ENCODE results near the gene MRPS11.
"Not testable (repeated sequence)": the region's sequence is repeated elsewhere in the genome, so short reads cannot be mapped to it uniquely, and the experiment has no call there.

The MRPS11 gene

DNA sequence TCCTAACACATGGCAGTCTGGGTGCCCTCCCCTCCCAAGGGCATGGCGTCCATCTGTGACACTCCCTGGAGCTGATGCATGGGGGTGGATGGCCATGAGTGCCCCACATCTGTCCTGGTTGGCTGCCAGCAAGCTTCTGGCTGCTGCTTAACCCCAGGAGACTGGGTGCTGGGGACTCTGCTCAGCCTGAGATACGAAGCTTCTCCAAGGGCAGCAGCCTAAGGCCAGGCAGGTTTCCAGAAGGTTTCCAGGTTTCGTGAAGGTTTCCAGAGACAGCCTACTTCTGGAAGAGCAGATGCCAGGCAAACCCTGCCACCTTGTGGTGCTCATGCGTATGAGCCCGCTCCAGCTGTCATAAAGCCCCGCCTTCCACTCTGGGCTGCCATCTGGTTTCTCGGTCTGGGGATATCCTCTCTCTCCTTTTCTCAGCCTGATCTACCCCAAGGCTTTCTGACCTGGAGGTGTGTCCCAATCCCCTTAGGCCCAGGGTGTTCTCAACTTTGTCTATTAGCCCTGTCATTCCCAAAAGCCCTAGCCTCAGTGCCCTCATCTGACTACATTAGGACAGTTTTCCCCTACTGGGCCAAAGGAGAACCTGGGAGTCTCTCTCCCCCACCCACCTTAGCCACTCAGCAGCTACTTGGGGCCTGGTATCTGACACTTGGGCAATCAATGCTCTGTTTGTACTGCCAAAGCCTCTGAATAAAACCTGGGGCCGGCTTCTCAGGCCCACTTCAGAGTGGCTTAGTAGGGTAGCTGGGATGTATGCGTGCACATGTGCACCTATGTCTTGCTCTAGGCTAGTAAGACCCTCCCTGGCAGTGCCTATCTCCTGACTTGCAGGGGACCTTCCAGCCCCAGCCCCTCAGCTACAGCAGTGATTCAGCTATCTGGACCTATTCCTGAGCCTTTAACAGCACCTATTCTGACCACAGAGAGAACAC, 12.4 kb upstream of the MRPS11 start:
- no peak for DNase-seq (ENCODE audit: low read depth)

DNA sequence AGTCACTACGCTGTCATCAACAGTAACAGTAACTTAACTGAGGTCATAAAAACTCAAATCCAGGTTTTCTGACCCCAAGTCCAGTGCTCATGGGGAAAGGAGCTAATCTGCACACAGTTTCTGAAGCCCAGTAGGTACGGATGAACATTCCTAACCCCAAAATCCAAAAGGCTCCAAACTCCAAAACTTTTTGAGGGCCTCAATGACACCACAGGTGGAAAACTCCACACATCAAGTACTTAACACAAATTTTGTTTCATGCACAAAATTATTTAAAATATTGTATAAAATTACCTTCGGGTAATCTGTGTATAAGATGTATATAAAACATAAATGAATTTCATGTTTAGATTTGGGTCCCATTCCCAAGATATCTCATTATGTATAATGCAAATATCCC, 10.8 kb upstream of the MRPS11 start:
- DNase-seq (ENCODE audit: low read depth): no peak

DNA sequence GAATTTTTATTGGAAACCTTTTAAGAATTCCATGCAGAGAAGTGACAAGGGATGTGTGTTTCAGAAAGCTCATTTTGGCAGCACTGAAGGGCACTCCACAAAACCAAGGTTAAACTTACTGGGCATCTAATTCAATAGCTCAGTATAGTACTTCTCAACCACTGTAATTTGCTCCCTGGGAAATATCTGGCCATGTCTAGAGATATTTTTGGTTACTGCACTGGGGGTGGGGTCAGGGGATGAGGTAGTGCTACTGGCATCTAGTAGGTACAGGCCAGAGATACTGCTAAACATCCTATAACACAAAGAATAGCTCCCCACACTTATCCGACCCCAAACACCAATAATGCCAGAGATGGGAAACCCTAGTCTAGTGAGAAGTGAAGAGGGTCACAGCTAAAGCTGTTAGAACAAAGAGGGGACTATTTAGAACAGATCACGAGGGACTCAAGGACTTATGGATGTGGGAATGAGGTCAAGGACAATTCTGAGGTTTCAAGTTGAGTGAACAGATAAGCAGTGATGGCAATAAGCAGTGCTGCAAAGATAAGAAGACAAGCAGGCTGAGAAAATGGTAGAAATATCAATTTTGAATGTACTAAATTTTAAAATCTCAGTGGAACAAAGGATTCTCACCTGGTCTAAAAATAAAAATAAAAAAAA, 3.5 kb upstream of the MRPS11 start:
- no peak for DNase-seq (ENCODE audit: low read depth)

DNA sequence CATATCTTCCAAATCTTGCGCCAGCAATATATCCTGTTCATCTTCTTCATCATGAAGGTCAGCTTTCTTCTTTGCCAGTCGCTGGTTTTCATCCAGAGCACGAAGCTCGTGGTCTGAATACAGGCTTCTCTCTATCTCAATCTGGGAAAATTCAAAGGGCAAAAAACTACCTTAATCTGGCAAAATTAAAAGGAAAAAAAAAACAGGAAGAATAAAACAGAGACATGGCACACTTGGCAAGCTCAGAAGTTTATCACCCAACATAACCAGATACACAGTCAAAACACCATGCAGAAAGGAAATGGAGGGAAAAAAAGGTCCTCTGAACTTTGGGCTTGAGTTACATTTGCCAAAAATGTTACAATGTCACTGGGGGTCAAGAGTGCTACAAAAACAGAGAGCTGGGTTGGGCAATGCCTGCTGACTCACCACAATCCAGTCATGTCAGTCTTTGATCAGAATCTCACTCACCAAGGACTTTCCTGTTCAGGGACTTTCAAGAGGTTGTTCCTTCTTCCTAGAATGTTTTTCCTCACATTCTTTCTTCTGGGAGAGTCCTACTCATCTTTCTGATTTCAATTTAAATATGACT, 1.8 kb upstream of the MRPS11 start:
- peak; percentile 17 for DNase-seq (ENCODE audit: low read depth)

DNA sequence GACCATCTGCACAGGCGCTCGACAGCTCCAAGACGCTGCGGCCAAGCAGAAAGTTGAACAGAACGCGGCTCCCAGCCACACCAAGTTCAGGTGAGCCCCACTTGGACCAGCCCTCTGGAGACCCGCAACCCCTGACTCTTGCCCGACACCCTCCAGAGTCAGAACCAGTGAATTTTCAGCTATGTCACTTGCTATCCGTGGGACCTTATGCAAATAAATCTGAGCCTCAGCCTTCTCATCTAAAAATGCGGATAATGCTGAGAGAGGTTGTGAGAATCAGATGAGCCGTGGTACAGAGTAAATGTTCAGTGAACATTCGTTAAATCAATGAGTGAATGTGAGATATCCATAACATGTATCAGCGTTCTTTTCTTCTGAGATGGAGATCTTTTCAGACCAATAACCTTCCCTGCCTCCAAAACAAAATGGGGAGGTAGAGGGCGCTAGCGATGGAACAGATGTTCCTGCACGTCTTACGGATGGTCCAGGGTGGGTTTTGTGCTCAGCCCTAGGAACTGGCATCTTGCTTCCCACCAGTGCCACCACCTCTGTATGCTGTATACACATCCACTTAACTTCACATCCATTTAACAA, 524 bp downstream of the MRPS11 start:
- DNase-seq (ENCODE audit: low read depth): no peak

DNA sequence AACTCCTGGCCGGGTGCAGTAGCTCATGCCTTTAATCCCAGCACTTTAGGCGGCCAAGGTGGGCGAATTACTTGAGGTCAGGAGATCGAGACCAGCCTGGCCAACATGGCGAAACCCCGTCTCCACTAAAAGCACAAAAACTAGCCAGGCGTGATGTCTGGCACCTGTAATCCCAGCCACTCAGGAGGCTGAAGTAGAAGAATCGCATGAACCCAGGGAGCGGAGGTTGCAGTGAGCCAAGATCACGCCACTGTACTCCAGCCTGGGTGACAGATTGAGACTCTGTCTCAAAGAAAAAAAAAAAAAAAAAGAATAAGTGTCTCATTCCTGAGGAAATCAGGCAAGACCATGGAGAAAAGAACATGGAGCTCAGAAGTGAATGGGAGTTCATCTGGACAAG, 1.2 kb downstream of the MRPS11 start:
- DNase-seq (ENCODE audit: low read depth): not testable (repeated sequence)

DNA sequence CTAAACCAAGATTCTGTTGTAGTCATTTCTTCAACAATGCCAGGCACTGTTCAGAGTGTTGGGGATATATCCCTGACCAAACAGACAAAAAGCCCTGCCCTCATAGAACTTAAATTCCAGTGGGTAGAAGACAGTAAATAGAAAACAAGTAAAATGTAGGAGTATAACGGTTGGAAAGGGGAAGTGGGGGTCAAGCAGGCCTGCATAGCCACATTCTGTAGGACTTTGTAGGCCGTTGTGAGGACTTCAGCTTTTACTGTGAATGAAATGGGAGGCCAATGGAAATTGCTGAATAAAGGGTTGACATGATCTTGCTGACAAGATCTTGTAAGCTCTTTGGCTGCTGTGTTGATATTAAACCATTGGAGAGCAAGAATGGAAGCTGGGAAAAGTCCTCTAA, 1.8 kb downstream of the MRPS11 start:
- no peak for DNase-seq (ENCODE audit: low read depth)

DNA sequence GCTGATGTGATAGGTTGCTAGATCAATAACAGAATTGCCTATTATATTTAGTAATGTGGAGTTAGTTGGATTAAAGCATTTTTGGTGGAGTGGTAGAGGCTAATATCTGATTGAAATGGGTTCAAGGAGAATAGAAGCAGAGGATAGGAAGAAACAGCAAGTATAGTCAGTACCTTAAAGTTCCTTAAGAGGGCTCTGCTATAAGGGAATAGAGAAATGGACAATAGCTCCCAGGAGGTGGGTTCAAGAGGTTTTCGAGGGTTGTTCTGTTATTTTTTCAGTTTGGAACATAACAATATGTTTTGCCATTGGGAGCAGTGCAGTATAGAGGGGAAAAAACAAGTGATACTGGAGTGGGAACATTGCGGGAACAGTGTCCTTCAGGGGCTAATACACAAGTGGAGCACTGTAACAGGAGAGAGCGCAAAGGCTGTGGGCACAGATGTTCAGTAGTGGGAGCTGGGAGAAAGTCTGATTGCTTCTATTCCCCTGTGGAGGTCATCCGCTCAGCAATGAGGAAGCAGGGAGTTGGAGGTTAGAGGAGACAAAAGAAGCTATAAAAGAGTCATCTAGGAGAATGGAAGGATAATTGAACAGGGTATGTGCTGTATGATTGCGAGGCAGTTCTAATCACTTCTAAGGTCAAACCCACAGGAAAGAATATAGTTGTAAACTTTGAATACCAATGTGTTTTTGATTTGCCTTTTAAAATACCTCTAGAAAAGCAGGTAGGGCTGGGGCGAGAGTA, 3.3 kb downstream of the MRPS11 start:
- DNase-seq (ENCODE audit: low read depth): no peak

DNA sequence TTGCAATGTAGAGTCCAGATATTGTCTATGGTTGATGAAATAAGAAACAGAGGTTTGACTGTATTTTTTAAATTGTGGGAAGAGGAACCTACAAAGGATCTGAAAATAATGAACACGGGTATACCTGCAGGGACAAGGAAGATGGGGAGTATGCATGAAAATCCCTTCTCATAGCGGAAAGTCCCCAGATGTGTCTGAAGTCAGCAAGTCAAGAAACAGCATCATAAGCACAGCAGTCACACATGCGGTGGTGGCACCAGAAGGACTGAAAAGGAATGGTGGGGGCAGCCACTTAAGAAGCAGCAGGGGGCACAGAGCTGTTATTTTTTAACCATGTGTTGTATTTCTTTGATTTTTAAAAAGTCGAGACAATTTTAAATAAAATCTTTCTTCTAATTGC, 4.7 kb downstream of the MRPS11 start:
- DNase-seq (ENCODE audit: low read depth): no peak

DNA sequence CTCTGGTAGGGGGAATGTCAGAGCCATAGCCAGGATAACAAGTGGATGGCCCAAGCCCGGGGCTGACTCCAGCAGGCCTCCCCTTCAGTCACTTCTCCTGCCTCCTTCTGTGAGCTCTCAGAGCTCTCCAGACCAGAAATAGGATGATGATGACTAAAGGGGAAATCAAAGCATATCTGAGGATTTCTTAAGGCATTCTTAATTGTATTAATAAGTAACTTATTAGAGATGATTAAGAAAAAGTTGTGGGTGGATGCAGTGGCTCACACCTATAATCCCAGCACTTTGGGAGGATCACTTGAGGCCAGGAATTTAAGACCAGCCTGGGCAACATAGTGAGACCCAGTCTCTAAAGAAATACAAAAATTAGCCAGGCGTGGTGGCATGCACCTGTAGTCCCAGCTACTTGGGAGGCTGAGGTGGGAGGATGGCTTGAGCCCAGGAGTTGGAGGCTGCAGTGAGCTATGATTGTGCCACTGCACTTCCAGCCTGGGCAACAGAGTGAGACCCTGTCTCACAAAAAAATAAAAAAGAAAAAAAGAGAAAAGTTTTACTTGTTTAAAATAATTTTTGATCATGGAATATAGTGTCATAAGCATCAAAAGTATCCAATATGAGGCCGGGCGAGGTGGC, 6.3 kb downstream of the MRPS11 start:
- DNase-seq (ENCODE audit: low read depth): not testable (repeated sequence)

DNA sequence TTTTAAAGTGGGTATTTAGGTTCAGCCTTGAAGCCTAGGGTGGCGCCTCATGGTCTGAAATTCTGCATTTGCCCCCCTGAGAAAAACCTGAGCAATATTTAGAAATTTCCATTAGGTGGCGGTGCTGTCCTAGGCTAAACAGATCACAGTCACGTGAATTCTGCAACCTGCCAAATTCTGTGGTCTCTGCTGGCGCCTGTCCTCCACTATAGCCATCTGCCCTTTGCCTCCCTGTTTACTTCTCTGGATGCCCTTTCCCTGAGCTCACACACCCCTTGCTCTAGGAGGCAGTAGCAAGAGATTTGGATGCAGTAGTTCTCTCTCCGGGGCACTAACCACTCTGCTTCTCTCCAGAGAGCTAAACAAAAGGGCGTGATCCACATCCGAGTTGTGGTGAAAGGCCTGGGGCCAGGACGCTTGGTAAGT, 9.1 kb downstream of the MRPS11 start:
- peak; percentile 10 for DNase-seq (ENCODE audit: low read depth)

DNA sequence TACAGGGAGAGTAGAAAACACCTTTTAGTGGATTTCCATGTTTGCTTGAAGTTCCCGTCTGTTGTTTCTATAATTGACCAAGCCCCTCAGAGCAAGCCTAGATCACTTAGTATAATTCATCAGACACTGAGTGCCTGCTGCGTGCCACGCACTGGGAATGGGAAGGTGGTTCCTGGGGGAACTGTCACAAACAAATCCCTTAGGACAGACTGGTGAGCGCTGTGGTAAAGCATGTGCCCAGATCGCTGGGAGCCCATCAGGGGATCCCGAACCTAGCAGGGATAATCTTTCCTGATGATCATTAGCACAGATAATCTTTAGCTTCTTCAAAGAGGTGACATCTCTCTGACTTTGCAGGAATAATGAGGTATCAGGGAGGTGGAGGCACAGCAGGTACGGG, 9.6 kb downstream of the MRPS11 start:
- no peak for DNase-seq (ENCODE audit: low read depth)

DNA sequence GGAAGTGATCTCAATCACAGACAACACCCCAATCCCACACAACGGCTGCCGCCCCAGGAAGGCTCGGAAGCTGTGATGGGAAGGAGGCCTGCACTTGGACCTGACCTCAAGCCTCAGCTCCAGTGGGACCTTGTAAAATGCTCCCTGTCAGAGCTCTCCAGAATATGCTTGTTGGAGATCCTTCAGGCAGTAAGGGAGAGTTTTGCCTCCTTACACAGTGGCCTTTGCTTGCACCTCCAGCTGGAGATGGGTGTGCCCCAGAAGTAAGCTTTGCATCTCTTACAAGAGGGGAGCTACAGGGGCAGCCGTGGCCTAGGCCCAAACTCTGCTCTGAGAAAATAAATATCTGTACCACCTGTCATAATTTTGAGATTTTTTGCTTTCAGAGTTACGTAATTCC, 10.4 kb downstream of the MRPS11 start:
- no peak for DNase-seq (ENCODE audit: low read depth)

DNA sequence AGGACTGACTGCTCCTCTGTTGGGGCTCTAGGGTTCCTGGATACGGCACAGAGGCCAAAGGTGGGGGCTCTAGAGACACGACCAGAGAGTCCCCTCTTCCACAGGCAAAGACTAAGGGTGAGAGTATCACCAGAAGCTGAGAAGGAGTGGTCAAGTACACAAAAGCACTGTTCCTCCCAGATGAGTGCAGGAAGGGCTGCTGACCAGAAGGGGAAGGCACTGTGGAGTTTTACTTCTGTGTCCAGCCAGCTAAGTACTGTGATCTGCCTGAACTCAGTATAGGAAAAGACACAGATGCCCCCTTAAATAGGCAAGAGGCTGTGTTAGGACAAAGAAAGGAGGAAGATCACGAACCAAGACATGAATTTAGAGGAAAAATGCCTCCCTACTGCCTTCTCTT, 11.7 kb downstream of the MRPS11 start:
- no peak for DNase-seq (ENCODE audit: low read depth)

DNA sequence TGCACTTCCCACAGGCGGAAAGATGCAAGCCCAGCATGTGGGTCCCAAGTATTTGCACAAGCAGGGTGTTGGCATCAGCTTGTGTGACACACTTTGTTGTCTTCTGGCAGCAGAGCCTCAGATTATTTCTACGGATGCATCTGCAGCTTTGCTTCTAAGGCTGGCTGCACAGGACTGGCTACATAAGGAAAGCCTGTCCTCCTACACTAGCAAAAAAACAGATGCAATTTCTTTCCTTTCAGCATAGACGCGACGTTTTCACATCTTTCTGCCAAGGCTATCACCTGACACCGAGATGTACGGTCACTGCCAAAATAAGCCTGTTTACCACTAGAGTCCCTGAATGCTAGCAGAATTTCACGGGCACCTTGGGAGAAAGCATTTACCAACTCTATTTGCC, 13.5 kb downstream of the MRPS11 start:
- no peak for DNase-seq (ENCODE audit: low read depth)

DNA sequence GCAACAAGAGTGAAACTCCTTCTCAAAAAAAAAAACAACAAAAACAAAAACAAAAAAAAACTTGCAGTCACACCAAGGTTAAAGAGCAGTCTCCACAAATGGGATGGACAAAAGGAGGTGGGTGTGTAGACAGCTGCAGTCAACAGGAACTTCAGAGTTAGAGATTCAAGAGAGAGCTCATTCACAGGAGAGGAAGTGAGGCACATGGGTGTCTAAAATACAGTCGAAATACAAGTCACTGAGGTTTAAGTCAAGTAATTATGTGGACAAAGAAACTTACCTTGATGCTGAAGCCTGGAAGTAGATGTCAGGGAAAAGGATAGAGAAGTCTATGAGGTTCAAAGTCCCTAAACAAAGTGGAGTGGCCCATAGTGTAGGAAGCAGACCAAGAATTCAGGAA, 14.8 kb downstream of the MRPS11 start:
- DNase-seq (ENCODE audit: low read depth): no peak

DNA sequence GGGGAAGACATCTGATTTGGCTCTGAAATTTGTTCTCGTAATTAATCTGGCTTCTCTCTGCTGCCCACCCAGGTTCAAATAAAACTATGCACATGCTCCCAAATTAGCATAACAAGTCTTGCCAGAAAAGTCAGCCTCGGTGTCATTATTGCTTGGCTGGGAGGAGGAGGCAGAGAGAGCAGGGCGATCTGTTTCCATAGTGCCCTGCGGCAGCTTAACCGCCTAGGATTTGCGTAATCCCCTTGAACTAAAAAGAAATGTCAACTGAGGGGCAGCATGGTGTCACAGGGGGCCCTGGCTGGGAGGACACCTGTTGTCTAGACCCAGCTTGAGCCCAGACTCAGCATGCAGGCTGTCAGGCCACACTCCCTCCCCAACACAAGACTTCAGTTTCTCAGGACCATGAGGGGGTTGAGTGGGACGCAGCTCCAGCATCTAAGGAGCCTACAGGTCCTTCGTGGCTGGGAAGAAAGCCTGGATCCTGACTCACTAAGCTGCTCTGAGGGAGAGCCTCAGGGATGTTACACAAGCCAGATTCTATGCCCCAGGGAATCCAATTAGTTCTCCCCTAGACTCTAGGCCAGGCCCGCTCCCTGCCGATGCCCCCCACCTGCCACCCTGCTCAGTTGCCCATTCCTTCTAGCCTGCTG, 17.3 kb downstream of the MRPS11 start:
- peak; percentile 42 for DNase-seq (ENCODE audit: low read depth)

DNA sequence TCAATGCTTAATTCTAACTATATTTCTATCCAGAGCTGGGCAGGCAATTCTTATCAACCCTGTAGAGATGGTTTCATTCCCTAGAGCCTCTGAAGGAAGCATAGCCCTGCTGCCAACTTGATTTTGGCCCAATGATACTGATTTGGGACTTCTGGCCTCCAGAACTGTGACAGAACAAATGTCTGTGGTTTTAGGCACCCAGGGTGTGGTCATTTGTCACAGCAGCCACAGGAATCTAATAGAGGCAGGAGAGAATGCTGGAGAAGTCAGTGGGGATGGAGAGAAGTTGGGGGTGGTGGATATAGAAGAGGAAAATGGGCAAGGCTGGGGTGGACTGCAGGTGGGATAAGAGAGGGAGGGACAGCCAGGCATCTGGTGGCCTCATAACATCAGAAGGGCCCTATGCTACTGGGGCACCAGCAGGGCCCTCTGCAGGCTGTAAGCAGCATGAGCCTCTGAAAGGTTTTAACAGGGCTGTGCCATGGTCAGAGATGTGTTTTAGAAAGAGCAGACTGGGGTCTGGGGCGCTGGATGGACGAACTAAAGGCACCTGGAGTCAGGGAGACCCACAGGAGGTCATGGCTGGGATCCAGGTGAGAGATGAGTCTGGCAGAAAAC, 19.8 kb downstream of the MRPS11 start:
- no peak for DNase-seq (ENCODE audit: low read depth)

DNA sequence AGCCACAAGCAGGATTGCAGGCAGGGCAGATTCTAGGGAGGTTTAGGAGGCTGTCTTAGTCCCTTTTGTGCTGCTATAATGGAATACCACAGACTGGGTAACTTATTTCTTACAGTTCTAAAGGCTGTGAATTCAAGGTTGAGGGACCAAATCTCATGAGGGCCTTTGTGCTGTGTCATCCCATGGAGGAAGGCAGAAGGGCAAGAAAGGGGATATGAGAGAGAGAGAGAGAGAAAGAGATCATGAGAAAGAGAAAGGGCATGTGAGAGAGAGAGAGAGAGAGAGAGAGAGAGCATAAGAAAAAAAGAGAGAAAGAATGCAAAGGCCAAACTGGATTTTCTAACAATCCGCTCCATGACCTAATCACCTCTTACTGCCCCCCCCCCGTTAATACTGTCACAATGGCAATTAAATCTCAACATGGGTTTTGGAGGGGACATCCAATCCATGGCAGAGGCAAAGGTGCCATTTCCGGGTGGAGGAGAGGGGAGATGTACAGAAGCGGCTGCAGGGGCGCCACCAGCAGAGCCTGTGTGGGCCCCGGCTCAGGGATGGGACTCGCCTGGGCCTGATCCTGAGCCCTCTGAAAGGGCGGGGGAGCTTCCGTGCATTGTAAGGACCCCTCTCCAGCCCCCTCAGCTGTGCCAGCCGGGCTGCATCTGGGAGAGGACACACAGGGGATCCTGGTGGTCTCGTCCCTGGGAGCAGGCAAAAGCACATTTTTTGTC, 20.5 kb downstream of the MRPS11 start:
- no peak for DNase-seq (ENCODE audit: low read depth)

DNA sequence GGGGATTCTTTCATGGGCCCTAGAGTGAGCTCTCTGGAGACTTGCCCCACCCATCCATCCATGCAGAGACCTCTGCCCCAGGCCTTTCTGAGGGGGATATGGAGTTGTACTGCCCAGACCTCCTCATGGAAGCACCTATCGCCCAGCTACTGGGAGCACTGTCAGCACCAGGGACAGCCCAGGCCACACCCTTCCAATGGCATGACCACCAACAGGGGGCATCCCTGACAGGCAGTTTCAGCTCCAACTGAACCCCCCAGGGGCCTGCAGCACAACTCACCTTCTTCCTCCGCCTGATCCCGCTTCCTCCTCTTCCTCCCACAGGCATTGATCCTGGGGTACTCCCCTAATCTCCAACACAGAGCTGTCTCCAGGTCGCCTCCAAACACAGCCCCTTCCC, 21.8 kb downstream of the MRPS11 start:
- no peak for DNase-seq (ENCODE audit: low read depth)
